Measurements from ENCODE around the gene CHST2.
A peak's percentile ranks its signal among the peaks of the same experiment; 100 is the strongest.

Gene CHST2

GRCh38 chr3:143103652-143104051, 15.9 kb upstream of the CHST2 start:
- H3K4me1 ChIP-seq (ENCODE audit: insufficient read depth, low read length) = no peaks in the 10 kb centered on the region
- H3K36me3 ChIP-seq (ENCODE audit: insufficient read depth, low read length) = no peaks in the 10 kb centered on the region
- no peak overlapping the region for H3K4me3 ChIP-seq (ENCODE audit: low read length)

GRCh38 chr3:143105170-143105569, 14.4 kb upstream of the CHST2 start:
- no peaks in the 10 kb centered on the region for H3K4me1 ChIP-seq (ENCODE audit: insufficient read depth, low read length)
- peaks cover 3% of the 10 kb centered on the region for H3K9me3 ChIP-seq (ENCODE audit: low read length)
- no peaks in the 10 kb centered on the region for H3K27me3 ChIP-seq (ENCODE audit: insufficient read depth, low read length)
- H3K4me3 ChIP-seq (ENCODE audit: low read length) = no peak overlapping the region
- H3K36me3 ChIP-seq (ENCODE audit: insufficient read depth, low read length) = no peaks in the 10 kb centered on the region
- no peak overlapping the region for H2AFZ ChIP-seq (ENCODE audit: low read depth, low read length)

More at GRCh38 chr3:143103652-143104051, 15.9 kb upstream of the CHST2 start:
- Histone ChIP-seq H3K27me3 (ENCODE audit: insufficient read depth, low read length) (no peaks in the 10 kb centered on the region), H2AFZ (ENCODE audit: low read depth, low read length) (no peak overlapping the region), H3K9me3 (ENCODE audit: low read length) (peaks cover 3% of the 10 kb centered on the region)

- Histone ChIP-seq H3K27me3 (ENCODE audit: insufficient read depth, low read length) (peaks cover 3% of the 10 kb centered on the region), H3K36me3 (ENCODE audit: insufficient read depth, low read length) (no peaks in the 10 kb centered on the region), H2AFZ (ENCODE audit: low read depth, low read length) (no peak overlapping the region), H3K4me3 (ENCODE audit: low read length) (no peak overlapping the region), H3K9me3 (ENCODE audit: low read length) (peaks cover 3% of the 10 kb centered on the region), H3K4me1 (ENCODE audit: insufficient read depth, low read length) (no peaks in the 10 kb centered on the region)
Observed at GRCh38 chr3:143109861-143110260, 9.7 kb upstream of the CHST2 start.

- Histone ChIP-seq H3K4me3 (ENCODE audit: low read length) (no peak overlapping the region), H3K9me3 (ENCODE audit: low read length) (no peaks in the 10 kb centered on the region), H3K4me1 (ENCODE audit: insufficient read depth, low read length) (no peaks in the 10 kb centered on the region), H2AFZ (ENCODE audit: low read depth, low read length) (no peak overlapping the region), H3K27me3 (ENCODE audit: insufficient read depth, low read length) (peaks cover 3% of the 10 kb centered on the region), H3K36me3 (ENCODE audit: insufficient read depth, low read length) (no peaks in the 10 kb centered on the region)
Observed at GRCh38 chr3:143110371-143110770, 9.2 kb upstream of the CHST2 start.

GRCh38 chr3:143118630-143119008, 952 bp upstream of the CHST2 start:
- H3K4me1 ChIP-seq (ENCODE audit: insufficient read depth, low read length) = peaks cover 2% of the 10 kb centered on the region
- H3K36me3 ChIP-seq (ENCODE audit: insufficient read depth, low read length) = peaks cover 6% of the 10 kb centered on the region
- H3K9me3 ChIP-seq (ENCODE audit: low read length) = peaks cover 6% of the 10 kb centered on the region
- H3K4me3 ChIP-seq (ENCODE audit: low read length) = peak overlapping the region; percentile 91
- H3K27me3 ChIP-seq (ENCODE audit: insufficient read depth, low read length) = peaks cover 3% of the 10 kb centered on the region
- H2AFZ ChIP-seq (ENCODE audit: low read depth, low read length) = peak overlapping the region; percentile 95

GRCh38 chr3:143119974-143120715, 574 bp downstream of the CHST2 start:
- peak overlapping the region; percentile 95 for H2AFZ ChIP-seq (ENCODE audit: low read depth, low read length)
- peaks cover 9% of the 10 kb centered on the region for H3K4me1 ChIP-seq (ENCODE audit: insufficient read depth, low read length)
- peaks cover 6% of the 10 kb centered on the region for H3K36me3 ChIP-seq (ENCODE audit: insufficient read depth, low read length)
- H3K9me3 ChIP-seq (ENCODE audit: low read length) = peaks cover 6% of the 10 kb centered on the region
- H3K4me3 ChIP-seq (ENCODE audit: low read length) = peak overlapping the region; percentile 91
- H3K27me3 ChIP-seq (ENCODE audit: insufficient read depth, low read length) = peaks cover 3% of the 10 kb centered on the region

- peaks cover 6% of the 10 kb centered on the region for H3K9me3 ChIP-seq (ENCODE audit: low read length)
- H2AFZ ChIP-seq (ENCODE audit: low read depth, low read length) = peak overlapping the region; percentile 95
- H3K4me3 ChIP-seq (ENCODE audit: low read length) = peak overlapping the region; percentile 91
- peaks cover 6% of the 10 kb centered on the region for H3K36me3 ChIP-seq (ENCODE audit: insufficient read depth, low read length)
- peaks cover 3% of the 10 kb centered on the region for H3K27me3 ChIP-seq (ENCODE audit: insufficient read depth, low read length)
- H3K4me1 ChIP-seq (ENCODE audit: insufficient read depth, low read length) = peaks cover 16% of the 10 kb centered on the region
Observed at GRCh38 chr3:143120716-143121240, 1.2 kb downstream of the CHST2 start.

- peaks cover 3% of the 10 kb centered on the region for H3K27me3 ChIP-seq (ENCODE audit: insufficient read depth, low read length)
- H2AFZ ChIP-seq (ENCODE audit: low read depth, low read length) = peak overlapping the region; percentile 95
- peaks cover 22% of the 10 kb centered on the region for H3K4me1 ChIP-seq (ENCODE audit: insufficient read depth, low read length)
- peaks cover 6% of the 10 kb centered on the region for H3K9me3 ChIP-seq (ENCODE audit: low read length)
- H3K4me3 ChIP-seq (ENCODE audit: low read length) = peak overlapping the region; percentile 91
- peaks cover 6% of the 10 kb centered on the region for H3K36me3 ChIP-seq (ENCODE audit: insufficient read depth, low read length)
Observed at GRCh38 chr3:143121241-143122088, 1.9 kb downstream of the CHST2 start.

GRCh38 chr3:143122089-143122430, 2.5 kb downstream of the CHST2 start:
- H3K4me1 ChIP-seq (ENCODE audit: insufficient read depth, low read length) = peaks cover 22% of the 10 kb centered on the region
- peaks cover 6% of the 10 kb centered on the region for H3K9me3 ChIP-seq (ENCODE audit: low read length)
- peaks cover 3% of the 10 kb centered on the region for H3K27me3 ChIP-seq (ENCODE audit: insufficient read depth, low read length)
- no peak overlapping the region for H2AFZ ChIP-seq (ENCODE audit: low read depth, low read length)
- H3K4me3 ChIP-seq (ENCODE audit: low read length) = no peak overlapping the region
- peaks cover 6% of the 10 kb centered on the region for H3K36me3 ChIP-seq (ENCODE audit: insufficient read depth, low read length)

GRCh38 chr3:143122608-143123352, 3.2 kb downstream of the CHST2 start:
- Histone ChIP-seq H3K27me3 (ENCODE audit: insufficient read depth, low read length) (peaks cover 3% of the 10 kb centered on the region), H3K36me3 (ENCODE audit: insufficient read depth, low read length) (peaks cover 6% of the 10 kb centered on the region), H3K4me1 (ENCODE audit: insufficient read depth, low read length) (peaks cover 24% of the 10 kb centered on the region), H3K9me3 (ENCODE audit: low read length) (peaks cover 6% of the 10 kb centered on the region), H2AFZ (ENCODE audit: low read depth, low read length) (no peak overlapping the region), H3K4me3 (ENCODE audit: low read length) (no peak overlapping the region)

GRCh38 chr3:143123353-143123984, 3.9 kb downstream of the CHST2 start:
- Histone ChIP-seq H3K4me1 (ENCODE audit: insufficient read depth, low read length) (peaks cover 25% of the 10 kb centered on the region), H3K27me3 (ENCODE audit: insufficient read depth, low read length) (peaks cover 2% of the 10 kb centered on the region), H3K36me3 (ENCODE audit: insufficient read depth, low read length) (peaks cover 6% of the 10 kb centered on the region), H2AFZ (ENCODE audit: low read depth, low read length) (no peak overlapping the region), H3K4me3 (ENCODE audit: low read length) (no peak overlapping the region), H3K9me3 (ENCODE audit: low read length) (peaks cover 6% of the 10 kb centered on the region)

- Histone ChIP-seq H3K4me3 (ENCODE audit: low read length) (no peak overlapping the region), H3K36me3 (ENCODE audit: insufficient read depth, low read length) (peaks cover 6% of the 10 kb centered on the region), H3K9me3 (ENCODE audit: low read length) (peaks cover 6% of the 10 kb centered on the region), H3K27me3 (ENCODE audit: insufficient read depth, low read length) (no peaks in the 10 kb centered on the region), H2AFZ (ENCODE audit: low read depth, low read length) (no peak overlapping the region), H3K4me1 (ENCODE audit: insufficient read depth, low read length) (peaks cover 25% of the 10 kb centered on the region)
Observed at GRCh38 chr3:143124601-143125520, 5.3 kb downstream of the CHST2 start.
